Neural crest cell (in vitro differentiated cells): ENCODE data around the gene ATP11A. TPM values are rescaled to one million over a fixed set of nuclear protein-coding genes. Genes with fewer than 3 reads are reported as not detected.

ENCODE experiments used
- DNase-seq: peaks from one replicate; pipeline ENCODE4 v3.0.0; 2021; ENCODE audit warnings: low read depth, mixed read lengths, low spot score
- H3K27ac Mint-ChIP-seq: one replicate; pipeline ENCODE4 v1.8.0; 2021; ENCODE audit warnings: mild to moderate bottlenecking, mixed read lengths; ENCODE audit not compliant: unreplicated experiment
- H3K27me3 Mint-ChIP-seq: 2 replicates; pipeline ENCODE4 v1.8.0; 2021; ENCODE audit warnings: low read depth, mild to moderate bottlenecking, mixed read lengths
- H3K36me3 Mint-ChIP-seq: 2 replicates; pipeline ENCODE4 v1.8.0; 2021; ENCODE audit warnings: low read depth, mild to moderate bottlenecking, mixed read lengths
- H3K4me1 Mint-ChIP-seq: 2 replicates; pipeline ENCODE4 v1.8.0; 2021; ENCODE audit warnings: mixed read lengths
- H3K4me3 Mint-ChIP-seq: one replicate; pipeline ENCODE4 v1.8.0; 2021; ENCODE audit warnings: mild to moderate bottlenecking, mixed read lengths
- H3K9me3 Mint-ChIP-seq: 2 replicates; pipeline ENCODE4 v1.8.0; 2021; ENCODE audit warnings: mixed read lengths
- total RNA-seq: library from RNA; stranded (reverse); gene quantifications from 2 replicates; pipeline ENCODE4 v1.2.1, GENCODE V29; 2021
- TF ChIP-seq, protein P1 (sequence below): fragments of 200-600 bp; sonication (generic); conservative IDR thresholded peaks from 2 replicates; pipeline ENCODE4 v1.5.0; 2021; ENCODE audit warnings: antibody characterized with exemption, mild to moderate bottlenecking

Gene ATP11A
- total RNA-seq, 1 donor from 2014 or later = 97.4 TPM

DNA sequence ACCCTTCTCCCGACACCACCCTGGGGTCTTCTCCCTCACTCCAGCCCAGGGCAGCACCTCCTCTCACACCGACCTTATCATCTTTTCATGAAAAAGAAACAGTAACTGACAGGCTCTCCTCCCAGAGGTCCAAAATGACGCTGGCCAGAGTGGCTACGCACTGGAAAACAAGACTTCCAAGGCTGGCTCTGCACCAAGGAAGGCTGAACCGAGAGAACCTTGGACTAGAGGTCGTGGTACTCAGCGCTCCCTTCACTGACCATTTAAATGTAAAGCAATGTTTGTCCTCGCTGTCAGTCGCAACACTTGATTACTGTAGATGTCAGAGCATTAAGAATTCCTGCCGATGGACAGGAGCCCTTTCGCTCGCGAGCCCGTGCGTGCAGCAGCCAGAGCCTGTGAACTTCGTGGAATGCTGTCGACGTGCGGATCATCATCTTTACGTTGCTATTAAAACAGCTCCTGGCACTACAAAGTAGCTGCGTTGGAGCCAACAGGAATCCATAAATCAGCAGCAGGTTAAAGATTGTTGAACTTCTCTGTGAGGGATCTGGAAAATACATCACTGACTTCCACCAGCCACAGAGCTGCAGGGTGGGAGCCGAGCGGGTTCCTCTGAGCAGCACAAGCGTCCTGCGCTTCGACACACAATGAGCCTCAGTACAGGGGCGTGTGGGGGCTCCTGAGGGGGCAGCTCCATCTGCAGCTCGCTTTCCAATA, 153.7 kb downstream of the ATP11A start:
- no peak overlapping the region for H3K4me3 Mint-ChIP-seq
- no peaks in the 10 kb centered on the region for H3K27me3 Mint-ChIP-seq
- peaks cover 2% of the 10 kb centered on the region for H3K9me3 Mint-ChIP-seq
- H3K4me1 Mint-ChIP-seq = no peaks in the 10 kb centered on the region
- H3K27ac Mint-ChIP-seq = no peak overlapping the region
- TF ChIP-seq, protein P1, sequence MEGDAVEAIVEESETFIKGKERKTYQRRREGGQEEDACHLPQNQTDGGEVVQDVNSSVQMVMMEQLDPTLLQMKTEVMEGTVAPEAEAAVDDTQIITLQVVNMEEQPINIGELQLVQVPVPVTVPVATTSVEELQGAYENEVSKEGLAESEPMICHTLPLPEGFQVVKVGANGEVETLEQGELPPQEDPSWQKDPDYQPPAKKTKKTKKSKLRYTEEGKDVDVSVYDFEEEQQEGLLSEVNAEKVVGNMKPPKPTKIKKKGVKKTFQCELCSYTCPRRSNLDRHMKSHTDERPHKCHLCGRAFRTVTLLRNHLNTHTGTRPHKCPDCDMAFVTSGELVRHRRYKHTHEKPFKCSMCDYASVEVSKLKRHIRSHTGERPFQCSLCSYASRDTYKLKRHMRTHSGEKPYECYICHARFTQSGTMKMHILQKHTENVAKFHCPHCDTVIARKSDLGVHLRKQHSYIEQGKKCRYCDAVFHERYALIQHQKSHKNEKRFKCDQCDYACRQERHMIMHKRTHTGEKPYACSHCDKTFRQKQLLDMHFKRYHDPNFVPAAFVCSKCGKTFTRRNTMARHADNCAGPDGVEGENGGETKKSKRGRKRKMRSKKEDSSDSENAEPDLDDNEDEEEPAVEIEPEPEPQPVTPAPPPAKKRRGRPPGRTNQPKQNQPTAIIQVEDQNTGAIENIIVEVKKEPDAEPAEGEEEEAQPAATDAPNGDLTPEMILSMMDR = no peak
- no peak for DNase-seq
- peaks cover 35% of the 10 kb centered on the region for H3K36me3 Mint-ChIP-seq

DNA sequence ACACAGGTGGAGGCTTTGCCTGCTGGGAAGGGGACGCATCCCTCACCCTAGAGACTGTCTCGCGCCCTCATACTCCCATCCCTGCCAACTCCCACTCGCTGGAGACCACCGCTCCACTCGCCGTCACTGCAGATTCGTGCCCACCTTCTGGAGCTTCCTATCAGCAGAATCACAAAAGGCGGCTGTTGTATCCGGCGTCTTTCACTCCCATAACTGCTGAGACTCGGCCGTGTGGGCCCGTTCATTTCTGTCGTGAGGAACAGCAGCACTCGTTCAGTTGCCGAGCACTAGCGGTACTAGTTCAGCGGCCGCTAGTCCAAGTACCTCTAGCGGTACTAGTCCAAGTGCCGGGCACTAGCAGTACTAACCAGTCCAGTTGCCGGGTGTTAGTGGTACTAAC, 154.6 kb downstream of the ATP11A start:
- no peaks in the 10 kb centered on the region for H3K4me1 Mint-ChIP-seq

DNA sequence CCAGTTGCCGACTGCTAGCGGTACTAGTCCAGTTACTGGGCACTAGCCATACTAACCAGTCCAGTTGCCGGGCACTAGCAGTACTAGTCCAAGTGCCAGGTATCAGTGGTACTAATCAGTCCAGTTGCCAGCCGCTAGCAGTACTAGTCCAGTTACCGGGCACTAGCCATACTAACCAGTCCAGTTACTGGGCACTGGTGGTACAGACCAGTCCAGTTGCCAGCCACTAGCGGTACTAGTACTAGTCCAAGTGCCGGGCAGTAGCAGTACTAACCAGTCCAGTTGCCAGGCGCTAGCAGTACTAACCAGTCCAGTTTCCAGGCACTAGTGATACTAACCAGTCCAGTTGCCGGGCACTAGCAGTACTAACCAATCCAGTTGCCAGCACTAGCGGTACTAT, 155.0 kb downstream of the ATP11A start:
- H3K27me3 Mint-ChIP-seq = no peaks in the 10 kb centered on the region
- peaks cover 37% of the 10 kb centered on the region for H3K36me3 Mint-ChIP-seq
- no peak overlapping the region for H3K27ac Mint-ChIP-seq

More for the DNA sequence above, 154.6 kb downstream of the ATP11A start:
- no peaks in the 10 kb centered on the region for H3K27me3 Mint-ChIP-seq
- no peak overlapping the region for H3K27ac Mint-ChIP-seq
- H3K4me3 Mint-ChIP-seq = no peak overlapping the region
- TF ChIP-seq, protein P1 = no peak
- peaks cover 32% of the 10 kb centered on the region for H3K36me3 Mint-ChIP-seq
- peaks cover 2% of the 10 kb centered on the region for H3K9me3 Mint-ChIP-seq
- DNase-seq = no peak

DNA sequence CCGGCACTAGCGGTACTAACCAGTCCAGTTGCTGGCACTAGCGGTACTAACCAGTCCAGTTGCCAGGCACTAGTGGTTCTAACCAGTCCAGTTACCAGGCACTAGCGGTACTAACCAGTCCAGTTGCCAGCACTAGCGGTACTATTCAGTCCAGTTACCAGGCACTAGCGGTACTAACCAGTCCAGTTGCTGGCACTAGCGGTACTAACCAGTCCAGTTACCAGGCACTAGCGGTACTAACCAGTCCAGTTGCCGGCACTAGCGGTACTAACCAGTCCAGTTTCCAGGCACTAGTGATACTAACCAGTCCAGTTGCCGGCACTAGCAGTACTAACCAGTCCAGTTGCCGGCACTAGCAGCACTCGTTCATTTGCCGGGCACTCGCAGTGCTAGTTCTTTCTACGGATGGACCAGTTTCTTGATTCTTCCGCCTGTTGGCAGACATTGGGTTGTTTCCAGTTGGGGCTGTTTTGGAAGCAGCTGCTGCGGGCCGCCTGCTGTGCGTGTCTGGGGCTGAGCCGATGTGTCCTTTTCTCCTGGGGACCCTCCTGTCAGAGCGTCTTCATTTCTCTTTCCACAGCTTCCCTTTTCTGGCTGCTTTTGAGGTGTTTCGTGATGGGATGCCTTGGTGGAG, 155.8 kb downstream of the ATP11A start:
- no peak for DNase-seq
- Mint-ChIP-seq H3K27ac (no peak overlapping the region), H3K4me3 (no peak overlapping the region), H3K36me3 (peaks cover 38% of the 10 kb centered on the region), H3K4me1 (no peaks in the 10 kb centered on the region), H3K9me3 (peaks cover 2% of the 10 kb centered on the region), H3K27me3 (no peaks in the 10 kb centered on the region)
- TF ChIP-seq, protein P1 = no peak

More for the DNA sequence above, 155.0 kb downstream of the ATP11A start:
- TF ChIP-seq, protein P1 = no peak
- H3K4me3 Mint-ChIP-seq = no peak overlapping the region
- DNase-seq = no peak
- H3K4me1 Mint-ChIP-seq = no peaks in the 10 kb centered on the region
- peaks cover 2% of the 10 kb centered on the region for H3K9me3 Mint-ChIP-seq

DNA sequence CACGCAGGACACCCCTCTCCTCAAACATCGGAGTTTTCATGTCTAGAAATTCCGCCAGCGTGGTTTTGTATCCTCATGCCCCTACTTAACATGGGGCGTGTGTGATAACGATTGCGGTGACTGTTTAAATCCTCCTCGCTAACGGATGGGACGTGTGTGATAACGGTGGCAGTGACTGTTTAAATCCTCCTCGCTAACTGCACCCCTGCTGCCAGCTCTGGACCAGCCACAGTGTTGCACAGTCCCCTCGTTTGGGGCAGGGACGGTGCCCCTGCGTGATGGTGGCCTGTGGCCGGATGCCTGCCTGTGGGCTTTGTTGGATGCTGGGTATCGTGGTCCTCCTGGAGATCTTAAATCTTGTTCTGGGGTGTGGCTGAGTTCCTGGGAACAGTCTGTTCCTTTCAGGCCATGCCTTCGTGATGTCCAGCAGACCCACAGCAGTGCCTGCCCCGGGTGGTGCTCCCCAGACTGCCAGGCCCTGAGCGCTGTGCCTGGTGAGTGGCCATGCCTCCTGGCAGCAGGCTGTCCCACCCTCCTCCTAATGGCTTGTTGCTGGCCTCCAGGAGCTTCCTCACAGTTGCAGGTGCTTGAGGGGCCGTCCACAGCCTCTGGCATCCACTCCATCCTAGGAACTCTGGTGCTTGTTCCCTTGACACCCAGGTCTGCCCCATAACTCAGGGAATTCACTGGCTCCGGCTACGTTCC, 156.7 kb downstream of the ATP11A start:
- no peak for DNase-seq
- H3K36me3 Mint-ChIP-seq = peaks cover 43% of the 10 kb centered on the region
- no peaks in the 10 kb centered on the region for H3K4me1 Mint-ChIP-seq
- TF ChIP-seq, protein P1 = no peak
- H3K9me3 Mint-ChIP-seq = peaks cover 2% of the 10 kb centered on the region
- H3K27me3 Mint-ChIP-seq = no peaks in the 10 kb centered on the region
- H3K27ac Mint-ChIP-seq = peak overlapping the region; percentile 67
- H3K4me3 Mint-ChIP-seq = no peak overlapping the region
